Measurements from ENCODE around the gene OPHN1. TPM values are rescaled to one million over a fixed set of nuclear protein-coding genes. Genes with fewer than 3 reads are reported as not detected.
"Not testable (repeated sequence)": the region's sequence is repeated elsewhere in the genome, so short reads cannot be mapped to it uniquely, and the experiment has no call there.

OPHN1 gene
- total RNA-seq, 1 donor from 2014 or later: 13.9 TPM

GRCh38 chrX:68163441-68163840 is 269.9 kb downstream of the OPHN1 start:
- DNase-seq (ENCODE audit: low read depth): no peak

GRCh38 chrX:68147848-68148247 is 285.4 kb downstream of the OPHN1 start:
- DNase-seq (ENCODE audit: low read depth): no peak

GRCh38 chrX:68146054-68146453 is 287.2 kb downstream of the OPHN1 start:
- DNase-seq (ENCODE audit: low read depth): peak; percentile 58

GRCh38 chrX:68139791-68140190 is 293.5 kb downstream of the OPHN1 start:
- no peak for DNase-seq (ENCODE audit: low read depth)

DNA sequence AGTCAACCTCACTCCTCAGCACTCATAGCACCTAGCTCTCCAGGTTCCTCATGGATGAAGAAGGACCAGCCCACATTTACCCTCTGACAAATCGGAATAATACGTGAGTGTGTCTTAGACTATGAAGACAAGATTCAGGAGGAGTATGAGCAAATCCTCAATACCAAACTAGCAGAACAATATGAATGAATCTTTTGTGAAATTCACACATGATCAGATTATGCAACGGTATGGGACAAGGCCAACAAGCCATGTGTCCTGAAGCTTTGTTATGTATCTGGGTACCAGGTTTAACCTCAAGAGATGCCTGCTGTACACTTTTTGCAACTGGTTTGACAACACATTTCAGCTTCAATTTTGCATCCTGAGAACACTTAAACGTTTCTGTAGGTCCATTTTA is 300.1 kb downstream of the OPHN1 start:
- DNase-seq (ENCODE audit: low read depth): no peak

DNA sequence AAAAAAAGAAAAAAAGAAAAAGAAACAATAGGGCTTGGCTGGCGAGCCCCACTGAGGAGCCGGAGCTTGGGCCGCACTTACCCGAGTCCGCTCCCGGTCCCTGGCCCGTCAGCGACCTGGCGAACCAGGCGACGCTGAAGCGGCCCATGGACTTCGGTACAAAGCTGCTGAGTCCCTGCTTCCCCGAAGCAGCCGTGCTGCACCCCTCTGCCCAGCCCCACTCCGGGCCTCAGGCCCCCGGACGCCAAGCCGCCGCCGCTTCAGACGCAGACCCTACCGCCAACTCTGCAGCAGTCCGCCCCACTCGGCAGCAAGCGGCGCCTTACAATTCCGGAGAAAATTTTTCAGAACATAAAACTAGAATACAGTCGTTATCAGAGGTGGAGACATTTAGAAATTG is 300.5 kb downstream of the OPHN1 start:
- DNase-seq (ENCODE audit: low read depth): no peak

- DNase-seq (ENCODE audit: low read depth): no peak
These were observed 311.5 kb downstream of the OPHN1 start for GRCh38 chrX:68121835-68122234.

- DNase-seq (ENCODE audit: low read depth): no peak
These were observed 311.9 kb downstream of the OPHN1 start for GRCh38 chrX:68121371-68121770.

GRCh38 chrX:68115371-68115770 is 317.9 kb downstream of the OPHN1 start:
- DNase-seq (ENCODE audit: low read depth): no peak

GRCh38 chrX:68114573-68115129 is 318.6 kb downstream of the OPHN1 start:
- DNase-seq (ENCODE audit: low read depth): peak; percentile 43

GRCh38 chrX:68113837-68114572 is 319.3 kb downstream of the OPHN1 start:
- no peak for DNase-seq (ENCODE audit: low read depth)

GRCh38 chrX:68112321-68112720 is 321.0 kb downstream of the OPHN1 start:
- no peak for DNase-seq (ENCODE audit: low read depth)

GRCh38 chrX:68109162-68109561 is 324.1 kb downstream of the OPHN1 start:
- DNase-seq (ENCODE audit: low read depth): no peak

DNA sequence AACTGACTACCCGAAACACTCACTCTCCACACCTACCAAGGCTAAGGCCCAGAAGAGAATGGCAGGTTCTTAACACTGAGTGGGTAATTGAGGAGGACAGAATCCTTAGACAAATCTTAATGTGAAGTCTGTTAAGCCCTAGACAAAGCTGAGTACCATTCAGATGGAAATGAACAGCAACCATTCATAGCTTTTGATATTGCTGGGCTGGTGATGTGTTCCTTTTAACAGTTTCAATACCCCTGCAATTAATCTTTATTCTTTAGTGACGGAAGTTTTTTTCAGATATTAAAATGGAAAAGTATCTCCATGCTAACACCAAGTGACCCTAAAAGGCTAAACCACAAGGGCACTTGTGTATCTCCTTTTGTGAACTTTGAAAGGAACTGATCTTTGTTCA is 334.9 kb downstream of the OPHN1 start:
- no peak for DNase-seq (ENCODE audit: low read depth)

DNA sequence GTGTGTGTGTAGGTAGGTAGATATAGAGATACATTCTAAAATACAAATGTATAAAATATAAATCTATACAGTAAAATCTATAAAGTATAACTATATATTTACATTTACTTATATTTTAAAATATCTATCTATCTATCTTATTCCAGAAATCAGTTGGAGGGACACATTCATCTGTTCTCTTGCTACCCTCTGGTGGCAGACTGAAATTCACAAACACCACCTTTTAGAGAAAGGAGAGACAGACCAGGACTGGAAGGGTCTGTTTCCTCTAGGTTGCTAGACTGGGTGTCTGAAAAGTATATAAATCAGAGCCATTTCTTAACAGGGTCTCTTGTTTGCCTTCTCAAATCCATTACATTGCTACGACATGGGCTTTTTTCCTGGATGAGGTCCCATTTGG is 343.0 kb downstream of the OPHN1 start:
- no peak for DNase-seq (ENCODE audit: low read depth)

- no peak for DNase-seq (ENCODE audit: low read depth)
These were observed 345.8 kb downstream of the OPHN1 start for GRCh38 chrX:68087526-68087925.

- no peak for DNase-seq (ENCODE audit: low read depth)
These were observed 346.6 kb downstream of the OPHN1 start for GRCh38 chrX:68086709-68087108.

DNA sequence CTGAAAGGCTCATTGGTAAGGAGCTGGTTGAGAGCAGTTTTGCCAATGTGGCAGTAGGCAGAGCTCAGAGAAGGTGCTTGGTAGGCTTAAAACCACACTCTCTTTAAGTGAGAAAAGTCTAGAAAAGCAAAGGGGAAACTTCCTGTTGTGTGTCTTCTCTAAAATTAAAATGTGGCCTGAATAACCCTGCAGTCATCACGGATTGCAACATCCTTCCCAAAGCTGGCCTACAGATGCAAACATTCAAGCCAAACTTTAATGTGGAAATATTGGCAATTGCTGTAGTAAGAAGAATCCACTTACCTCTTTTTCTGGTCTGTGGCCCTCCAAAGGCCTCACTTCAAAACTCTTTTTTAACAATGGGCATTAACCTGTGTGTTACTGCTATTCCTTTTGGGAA is 348.5 kb downstream of the OPHN1 start:
- DNase-seq (ENCODE audit: low read depth): peak; percentile 27

DNA sequence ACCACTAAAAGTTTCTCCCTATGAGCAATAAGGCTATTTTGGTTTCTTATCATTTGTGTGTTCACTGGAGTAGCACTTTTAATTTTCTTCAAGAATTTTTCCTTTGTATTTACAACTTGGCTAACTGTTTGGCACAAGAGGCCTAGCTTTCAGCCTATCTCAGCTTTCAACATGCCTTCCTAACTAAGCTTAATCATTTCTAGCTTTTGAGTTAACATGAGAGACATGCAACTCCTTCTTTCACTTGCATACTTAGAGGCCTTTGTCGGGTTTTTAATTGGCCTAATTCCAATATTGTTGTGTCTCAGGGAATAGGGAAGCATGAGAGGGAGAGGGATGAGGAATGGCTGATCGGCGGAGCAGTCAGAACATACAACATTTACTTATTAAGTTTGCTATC is 349.8 kb downstream of the OPHN1 start:
- peak; percentile 79 for DNase-seq (ENCODE audit: low read depth)

DNA sequence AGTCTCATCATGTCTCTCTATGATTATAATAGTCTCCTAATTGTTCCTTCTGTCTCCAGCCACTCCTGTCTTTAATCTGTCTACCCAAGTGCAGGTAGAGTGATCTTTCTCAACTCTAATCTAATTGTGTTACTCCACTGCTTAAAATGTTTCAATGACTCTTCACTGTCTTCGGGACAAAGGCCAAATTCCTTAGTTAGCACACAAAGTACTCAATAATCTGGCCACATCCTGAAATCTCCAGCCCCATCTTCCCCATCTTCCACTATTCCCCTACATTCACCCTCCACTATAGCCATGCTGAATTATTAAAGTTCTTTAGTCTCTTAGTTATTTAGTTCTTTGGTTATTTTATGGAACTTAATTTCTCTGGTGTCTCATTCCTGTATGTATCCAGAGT is 353.3 kb downstream of the OPHN1 start:
- DNase-seq (ENCODE audit: low read depth): no peak

DNA sequence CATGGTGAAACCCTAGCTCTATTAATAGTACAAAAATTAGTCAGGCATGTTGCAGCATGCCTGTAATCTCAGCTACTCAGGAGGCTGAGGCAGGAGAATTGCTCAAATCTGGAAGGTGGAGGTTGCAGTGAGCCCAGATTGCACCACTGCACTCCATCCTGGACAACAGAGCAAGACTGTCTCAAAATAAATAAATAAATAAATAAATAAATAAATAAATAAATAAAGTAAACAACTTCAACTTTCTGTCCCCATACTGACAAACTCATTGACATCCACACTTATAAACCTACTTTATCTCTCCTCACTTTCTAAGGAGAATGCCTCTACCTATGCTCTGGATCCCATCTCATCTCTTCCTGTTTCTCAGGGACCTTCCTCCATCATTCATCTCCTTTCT is 354.5 kb downstream of the OPHN1 start:
- not testable (repeated sequence) for DNase-seq (ENCODE audit: low read depth)

- no peak for DNase-seq (ENCODE audit: low read depth)
These were observed 355.9 kb downstream of the OPHN1 start for GRCh38 chrX:68077378-68077777.

DNA sequence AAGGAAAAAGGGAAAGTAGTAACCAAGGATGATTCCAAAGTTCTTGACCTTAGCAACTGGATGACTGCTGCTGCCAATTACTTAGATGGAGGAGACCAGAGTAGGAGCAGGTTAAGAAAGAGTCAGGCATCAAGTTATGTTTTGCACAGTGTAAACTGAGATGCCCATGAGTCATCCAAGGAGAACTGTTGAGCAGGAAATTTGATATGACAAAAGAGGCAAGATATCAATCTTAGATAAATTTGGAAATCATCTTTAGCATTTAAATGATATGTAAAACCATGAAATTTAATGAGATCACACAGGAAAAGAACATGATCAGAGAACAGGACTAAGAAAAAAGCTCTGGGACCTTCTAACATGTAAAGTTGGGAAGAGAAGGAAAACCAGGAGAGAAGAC is 361.3 kb downstream of the OPHN1 start:
- DNase-seq (ENCODE audit: low read depth): no peak

DNA sequence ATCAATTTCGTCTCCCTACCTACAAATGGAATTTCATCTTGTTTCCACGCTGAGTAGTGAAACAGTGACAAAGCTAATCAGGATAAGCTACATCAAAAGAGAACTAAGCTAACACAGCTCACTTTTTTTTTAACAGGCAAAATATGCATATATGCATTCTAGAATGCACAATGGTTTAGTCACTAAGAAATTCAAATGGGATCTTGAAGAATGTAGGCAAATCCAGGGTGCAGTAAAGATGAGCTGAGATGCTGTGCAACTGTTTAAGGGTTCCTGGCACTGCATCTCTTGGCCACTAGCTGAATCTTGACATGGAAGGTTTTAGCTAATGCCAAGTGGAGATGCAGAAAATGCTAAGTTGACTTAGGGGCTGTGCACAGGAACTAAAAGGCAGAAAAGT is 363.2 kb downstream of the OPHN1 start:
- not testable (repeated sequence) for DNase-seq (ENCODE audit: low read depth)

Measured in renal cortical epithelial cell (primary cell).